ENCODE measurements around the gene ANAPC1. TPM values are rescaled to one million over a fixed set of nuclear protein-coding genes. Genes with fewer than 3 reads are reported as not detected.
"Not testable (repeated sequence)": the region's sequence is repeated elsewhere in the genome, so short reads cannot be mapped to it uniquely, and the experiment has no call there.

The ANAPC1 gene
- total and polyA plus RNA-seq, 2 donors from 2014 or later = 5.8 to 33.2 TPM

GRCh38 chr2:111750641-111751040 is 133.4 kb downstream of the ANAPC1 start:
- intact Hi-C loops (cut with DNase I); H3K36me3 ChIP-seq (ENCODE audit: control insufficient read depth in 2 of 3, insufficient read depth in 3 of 3, low read length in 3 of 3); H3K4me3 ChIP-seq (ENCODE audit: low read length in 3 of 3); FAIRE-seq; H3K27ac ChIP-seq (ENCODE audit: low read depth in 2 of 2, low read length in 2 of 2); H3K9ac ChIP-seq (ENCODE audit: low read length in 3 of 3); DNase-seq; H3K4me1 ChIP-seq (ENCODE audit: control insufficient read depth in 2 of 3, insufficient read depth in 2 of 3, low read depth in 1 of 3, low read length in 3 of 3); H3K9me3 ChIP-seq (ENCODE audit: control insufficient read depth in 2 of 3, insufficient read depth in 1 of 3, low read length in 3 of 3); H3K27me3 ChIP-seq (ENCODE audit: control insufficient read depth, insufficient read depth, low read length): not testable (repeated sequence)

- DNase-seq; H3K4me3 ChIP-seq (ENCODE audit: low read length in 3 of 3); H3K9me3 ChIP-seq (ENCODE audit: control insufficient read depth in 2 of 3, insufficient read depth in 1 of 3, low read length in 3 of 3); FAIRE-seq; intact Hi-C loops (cut with DNase I); H3K9ac ChIP-seq (ENCODE audit: low read length in 3 of 3); H3K27ac ChIP-seq (ENCODE audit: low read depth in 2 of 2, low read length in 2 of 2); H3K4me1 ChIP-seq (ENCODE audit: control insufficient read depth in 2 of 3, insufficient read depth in 2 of 3, low read depth in 1 of 3, low read length in 3 of 3); H3K27me3 ChIP-seq (ENCODE audit: control insufficient read depth, insufficient read depth, low read length); H3K36me3 ChIP-seq (ENCODE audit: control insufficient read depth in 2 of 3, insufficient read depth in 3 of 3, low read length in 3 of 3): not testable (repeated sequence)
Observed at GRCh38 chr2:111748429-111748828, 135.6 kb downstream of the ANAPC1 start.

GRCh38 chr2:111747410-111748115 is 136.4 kb downstream of the ANAPC1 start:
- H3K9ac ChIP-seq (ENCODE audit: low read length in 3 of 3); H3K27ac ChIP-seq (ENCODE audit: low read depth in 2 of 2, low read length in 2 of 2); DNase-seq; intact Hi-C loops (cut with DNase I); H3K4me3 ChIP-seq (ENCODE audit: low read length in 3 of 3); H3K9me3 ChIP-seq (ENCODE audit: control insufficient read depth in 2 of 3, insufficient read depth in 1 of 3, low read length in 3 of 3); H3K4me1 ChIP-seq (ENCODE audit: control insufficient read depth in 2 of 3, insufficient read depth in 2 of 3, low read depth in 1 of 3, low read length in 3 of 3); H3K36me3 ChIP-seq (ENCODE audit: control insufficient read depth in 2 of 3, insufficient read depth in 3 of 3, low read length in 3 of 3); FAIRE-seq; H3K27me3 ChIP-seq (ENCODE audit: control insufficient read depth, insufficient read depth, low read length): not testable (repeated sequence)
- TF ChIP-seq CTCF (IDR thresholded peaks at IDR 0.05; ENCODE audit: borderline replicate concordance, extremely low read depth, insufficient read depth) = peak; percentile 67

GRCh38 chr2:111744751-111745150 is 139.2 kb downstream of the ANAPC1 start:
- H3K9ac ChIP-seq (ENCODE audit: low read length in 3 of 3); H3K36me3 ChIP-seq (ENCODE audit: control insufficient read depth in 2 of 3, insufficient read depth in 3 of 3, low read length in 3 of 3); DNase-seq; H3K4me3 ChIP-seq (ENCODE audit: low read length in 3 of 3); H3K27me3 ChIP-seq (ENCODE audit: control insufficient read depth, insufficient read depth, low read length); H3K4me1 ChIP-seq (ENCODE audit: control insufficient read depth in 2 of 3, insufficient read depth in 2 of 3, low read depth in 1 of 3, low read length in 3 of 3); H3K27ac ChIP-seq (ENCODE audit: low read depth in 2 of 2, low read length in 2 of 2); H3K9me3 ChIP-seq (ENCODE audit: control insufficient read depth in 2 of 3, insufficient read depth in 1 of 3, low read length in 3 of 3); intact Hi-C loops (cut with DNase I); FAIRE-seq: not testable (repeated sequence)

GRCh38 chr2:111741517-111741916 is 142.5 kb downstream of the ANAPC1 start:
- H3K4me3 ChIP-seq (ENCODE audit: low read length in 3 of 3); H3K36me3 ChIP-seq (ENCODE audit: control insufficient read depth in 2 of 3, insufficient read depth in 3 of 3, low read length in 3 of 3); FAIRE-seq; H3K9me3 ChIP-seq (ENCODE audit: control insufficient read depth in 2 of 3, insufficient read depth in 1 of 3, low read length in 3 of 3); H3K27me3 ChIP-seq (ENCODE audit: control insufficient read depth, insufficient read depth, low read length); H3K9ac ChIP-seq (ENCODE audit: low read length in 3 of 3); H3K4me1 ChIP-seq (ENCODE audit: control insufficient read depth in 2 of 3, insufficient read depth in 2 of 3, low read depth in 1 of 3, low read length in 3 of 3); H3K27ac ChIP-seq (ENCODE audit: low read depth in 2 of 2, low read length in 2 of 2); DNase-seq; intact Hi-C loops (cut with DNase I): not testable (repeated sequence)

- H3K9me3 ChIP-seq (ENCODE audit: control insufficient read depth in 2 of 3, insufficient read depth in 1 of 3, low read length in 3 of 3); intact Hi-C loops (cut with DNase I); H3K9ac ChIP-seq (ENCODE audit: low read length in 3 of 3); H3K4me1 ChIP-seq (ENCODE audit: control insufficient read depth in 2 of 3, insufficient read depth in 2 of 3, low read depth in 1 of 3, low read length in 3 of 3); H3K36me3 ChIP-seq (ENCODE audit: control insufficient read depth in 2 of 3, insufficient read depth in 3 of 3, low read length in 3 of 3); H3K4me3 ChIP-seq (ENCODE audit: low read length in 3 of 3); H3K27me3 ChIP-seq (ENCODE audit: control insufficient read depth, insufficient read depth, low read length): not testable (repeated sequence)
- FAIRE-seq (peak; percentile 90), DNase-seq (peak in 3 of 5 donors; percentile 27 to 69 (median 64))
- peak overlapping the region in 1 of 2 donors; percentile 51 for H3K27ac ChIP-seq (ENCODE audit: low read depth in 2 of 2, low read length in 2 of 2)
Observed at GRCh38 chr2:111735838-111736721, 147.9 kb downstream of the ANAPC1 start.

- H3K9me3 ChIP-seq (ENCODE audit: control insufficient read depth in 2 of 3, insufficient read depth in 1 of 3, low read length in 3 of 3); H3K4me3 ChIP-seq (ENCODE audit: low read length in 3 of 3); H3K9ac ChIP-seq (ENCODE audit: low read length in 3 of 3); intact Hi-C loops (cut with DNase I); FAIRE-seq; H3K27me3 ChIP-seq (ENCODE audit: control insufficient read depth, insufficient read depth, low read length); H3K27ac ChIP-seq (ENCODE audit: low read depth in 2 of 2, low read length in 2 of 2); DNase-seq; H3K4me1 ChIP-seq (ENCODE audit: control insufficient read depth in 2 of 3, insufficient read depth in 2 of 3, low read depth in 1 of 3, low read length in 3 of 3); H3K36me3 ChIP-seq (ENCODE audit: control insufficient read depth in 2 of 3, insufficient read depth in 3 of 3, low read length in 3 of 3): not testable (repeated sequence)
Observed at GRCh38 chr2:111735420-111735819, 148.6 kb downstream of the ANAPC1 start.

All from kidney (tissue), 14 donors.